ENCODE results near the gene PAQR3.

Gene PAQR3

GRCh38 chr4:78938868-78939666 lies at the start of gene PAQR3:
TSS of gene PAQR3 (minus strand) at chr4:78939438. CDS start at chr4:78939224, 214 bp downstream.
- DNase-seq = peak; percentile 79

- no peak for DNase-seq
These were observed 48.4 kb upstream of the PAQR3 start for GRCh38 chr4:78987683-78988082.

GRCh38 chr4:78984593-78984992 lies 45.4 kb upstream of the PAQR3 start:
- DNase-seq = no peak

GRCh38 chr4:78975865-78976264 lies 36.6 kb upstream of the PAQR3 start:
- DNase-seq = no peak

- DNase-seq = no peak
These were observed 32.5 kb upstream of the PAQR3 start for GRCh38 chr4:78971776-78972175.

GRCh38 chr4:78971326-78971725 lies 32.1 kb upstream of the PAQR3 start:
- no peak for DNase-seq

- no peak for DNase-seq
These were observed 23.4 kb upstream of the PAQR3 start for GRCh38 chr4:78962597-78963115.

- no peak for DNase-seq
These were observed 21.7 kb upstream of the PAQR3 start for GRCh38 chr4:78960926-78961325.

GRCh38 chr4:78956975-78957374 lies 17.7 kb upstream of the PAQR3 start:
- DNase-seq = no peak

GRCh38 chr4:78953769-78954666 lies 14.8 kb upstream of the PAQR3 start:
- DNase-seq = no peak

- DNase-seq = no peak
These were observed 14.0 kb upstream of the PAQR3 start for GRCh38 chr4:78953231-78953630.

- no peak for DNase-seq
These were observed 12.7 kb upstream of the PAQR3 start for GRCh38 chr4:78951862-78952472.

- no peak for DNase-seq
These were observed 10.5 kb upstream of the PAQR3 start for GRCh38 chr4:78949735-78950134.

- DNase-seq = no peak
These were observed 6.5 kb upstream of the PAQR3 start for GRCh38 chr4:78945651-78946179.

- DNase-seq = no peak
These were observed 5.1 kb upstream of the PAQR3 start for GRCh38 chr4:78944381-78944780.

GRCh38 chr4:78940752-78941151 lies 1.5 kb upstream of the PAQR3 start:
- DNase-seq = no peak

- DNase-seq = no peak
These were observed 400 bp upstream of the PAQR3 start for GRCh38 chr4:78939667-78940008.

- no peak for DNase-seq
These were observed 767 bp downstream of the PAQR3 start for GRCh38 chr4:78938474-78938867.

- DNase-seq = no peak
These were observed 1.4 kb downstream of the PAQR3 start for GRCh38 chr4:78937837-78938236.

- no peak for DNase-seq
These were observed 2.2 kb downstream of the PAQR3 start for GRCh38 chr4:78936989-78937388.

- DNase-seq = no peak
These were observed 9.1 kb downstream of the PAQR3 start for GRCh38 chr4:78930016-78930629.

- DNase-seq = no peak
These were observed 10.4 kb downstream of the PAQR3 start for GRCh38 chr4:78928835-78929234.

GRCh38 chr4:78926826-78927225 lies 12.4 kb downstream of the PAQR3 start:
- no peak for DNase-seq
